Tibial artery (tissue), 4 donors: ENCODE results near the gene LRRC14B.

Source experiments
- DNase-seq, 2 donors: peaks; one replicate each; pipeline ENCODE4 v3.0.0-alpha.2; 2019
- H3K27ac ChIP-seq, 2 donors: fragments of 200-600 bp; sonication (generic) in 1 of 2; 1 replicate in 1 of 2; 2 replicates in 1 of 2; pipeline ENCODE4 v1.5.1; 2018 to 2019; ENCODE audit warnings: mild to moderate bottlenecking in 1 of 2
- H3K27me3 ChIP-seq, 2 donors: fragments of 200-600 bp; sonication (generic) in 1 of 2; one replicate each; pipeline versions ENCODE4 v1.5.1 to v1.6.0; 2016 to 2019
- H3K36me3 ChIP-seq, 3 donors: fragments of 200-600 bp; sonication (generic) in 2 of 3; one replicate each; pipeline ENCODE4 v1.5.1; 2016 to 2019; ENCODE audit warnings: mild to moderate bottlenecking in 2 of 3
- H3K4me1 ChIP-seq, 4 donors: fragments of 200-600 bp; sonication (generic) in 2 of 4; 1 replicate in 3 of 4; 2 replicates in 1 of 4; pipeline ENCODE4 v1.5.1; 2016 to 2019
- H3K4me3 ChIP-seq, 2 donors: fragments of 200-600 bp; sonication (generic) in 1 of 2; 1 replicate in 1 of 2; 2 replicates in 1 of 2; pipeline ENCODE4 v1.5.1; 2018 to 2019; ENCODE audit warnings: mild to moderate bottlenecking in 2 of 2
- H3K9me3 ChIP-seq, 3 donors: fragments of 200-600 bp; sonication (generic) in 1 of 3; one replicate each; pipeline ENCODE4 v1.5.1; 2016 to 2019
- CTCF ChIP-seq, 2 experiments: fragments of 200-600 bp in 1 of 2; fragments of 450-650 bp in 1 of 2; IDR thresholded peaks; one replicate each; pipeline ENCODE4 v1.5.1; 2017 to 2019; ENCODE audit warnings: antibody characterized with exemption in 2 of 2, mild to moderate bottlenecking in 1 of 2, moderate library complexity in 1 of 2
- intact Hi-C: fragments of 100-400 bp; cut with DNase I; formaldehyde crosslinking; loops from one replicate; pipeline ENCODE4 v1.15.0; 2023; ENCODE audit warnings: low total_unique reads

LRRC14B gene

GRCh38 chr5:184471-184870 is 6.8 kb upstream of the LRRC14B start:
- H3K27ac ChIP-seq: no peak overlapping the region
- DNase-seq: no peak
- H3K9me3 ChIP-seq: no peaks in the 10 kb centered on the region
- no peak for TF ChIP-seq CTCF (IDR thresholded peaks at IDR 0.05)
- H3K36me3 ChIP-seq: no peaks in the 10 kb centered on the region
- intact Hi-C loops: no loop called here
- H3K27me3 ChIP-seq: peaks cover 0 to 33% of the 10 kb centered on the region in 2 donors
- peaks cover 0 to 11% (median 8%) of the 10 kb centered on the region in 4 donors for H3K4me1 ChIP-seq
- H3K4me3 ChIP-seq: no peak overlapping the region

GRCh38 chr5:185095-186070 is 5.9 kb upstream of the LRRC14B start:
- H3K27ac ChIP-seq: no peak overlapping the region
- no peaks in the 10 kb centered on the region for H3K9me3 ChIP-seq
- H3K4me3 ChIP-seq: no peak overlapping the region
- intact Hi-C loops: no loop called here
- peaks cover 0 to 31% of the 10 kb centered on the region in 2 donors for H3K27me3 ChIP-seq
- H3K4me1 ChIP-seq: peaks cover 0 to 13% (median 9%) of the 10 kb centered on the region in 4 donors
- no peak for TF ChIP-seq CTCF (IDR thresholded peaks at IDR 0.05)
- no peaks in the 10 kb centered on the region for H3K36me3 ChIP-seq
- no peak for DNase-seq

GRCh38 chr5:186091-187041 is 4.9 kb upstream of the LRRC14B start:
- Histone ChIP-seq H3K27ac (no peak overlapping the region), H3K4me1 (peaks cover 0 to 23% (median 19%) of the 10 kb centered on the region in 4 donors), H3K4me3 (no peak overlapping the region), H3K9me3 (no peaks in the 10 kb centered on the region), H3K36me3 (no peaks in the 10 kb centered on the region), H3K27me3 (peaks cover 0 to 22% of the 10 kb centered on the region in 2 donors)
- TF ChIP-seq CTCF (IDR thresholded peaks at IDR 0.05): no peak
- intact Hi-C loops: no loop called here
- DNase-seq: no peak

- Histone ChIP-seq H3K27me3 (peaks cover 0 to 16% of the 10 kb centered on the region in 2 donors), H3K4me3 (no peak overlapping the region), H3K36me3 (no peaks in the 10 kb centered on the region), H3K9me3 (no peaks in the 10 kb centered on the region), H3K27ac (no peak overlapping the region), H3K4me1 (peaks cover 0 to 28% (median 23%) of the 10 kb centered on the region in 4 donors)
- DNase-seq: no peak
- intact Hi-C loops: no loop called here
- no peak for TF ChIP-seq CTCF (IDR thresholded peaks at IDR 0.05)
Observed at GRCh38 chr5:187042-187431, 4.3 kb upstream of the LRRC14B start.

- Histone ChIP-seq H3K4me3 (peak overlapping the region; percentile 12 to 42), H3K4me1 (peaks cover 0 to 28% (median 23%) of the 10 kb centered on the region in 4 donors), H3K27ac (no peak overlapping the region), H3K9me3 (no peaks in the 10 kb centered on the region), H3K36me3 (no peaks in the 10 kb centered on the region), H3K27me3 (peaks cover 0 to 11% of the 10 kb centered on the region in 2 donors)
- intact Hi-C loops: loop anchor here (2.0 kb wide), 1 partner anchor 31 kb away; the partner anchor contains the start of genes CCDC127 and SDHA
- DNase-seq: peak in 1 of 2 donors; percentile 62
- no peak for TF ChIP-seq CTCF (IDR thresholded peaks at IDR 0.05)
Observed at GRCh38 chr5:187617-188451, 3.5 kb upstream of the LRRC14B start.
